HepG2 (cell line): ENCODE data around the gene KRTAP29-1. TPM values are rescaled to one million over a fixed set of nuclear protein-coding genes. Genes with fewer than 3 reads are reported as not detected.

ENCODE experiments used
- ATAC-seq: fragments of 200-7000 bp; cut with Tn5 transposase; 3 replicates; pipeline ENCODE4 v1.9.1; 2020; ENCODE audit warnings: mild to moderate bottlenecking, moderate library complexity
- BruUV-seq: library from RNA; stranded (reverse); fragments of 400-500 nt; replicated peaks from 2 replicates; lab custom pipeline; 2021; lab: Mats Ljungman, UMichigan
- CTCF ChIA-PET: fragments of 300-600 bp; formaldehyde crosslinking; extraction: SDS; loops from one replicate; lab custom pipeline; 2021; ENCODE audit warnings: low total read pairs, inconsistent platforms, low intra/inter-chr PET ratio; lab: Yijun Ruan, JAX
- POLR2A ChIA-PET: fragments of 350-600 bp; sonication (Branson Sonifier 250); formaldehyde crosslinking; loops from one replicate; lab custom pipeline; 2020; ENCODE audit warnings: antibody characterized with exemption, inconsistent platforms; lab: Yijun Ruan, JAX
- DNase-seq: peaks from one replicate; pipeline ENCODE4 v3.0.0-alpha.2; 2015; ENCODE audit warnings: low spot score
- FAIRE-seq: peaks from 3 replicates; lab custom pipeline; 2011; peaks lifted over from hg19 to GRCh38; lab: Jason Lieb, UNC
- H2AFZ ChIP-seq: one replicate; pipeline ENCODE4 v1.6.1; 2011; ENCODE audit warnings: low read length, inconsistent platforms
- H3K27ac ChIP-seq: fragments of 300-600 bp; 3 replicates; pipeline ENCODE4 v1.8.0; 2011; ENCODE audit warnings: mixed run types, mild to moderate bottlenecking, mixed read lengths, low read length, inconsistent platforms; ENCODE audit not compliant: insufficient read depth; ENCODE audit errors: extremely low read length
- H3K27me3 ChIP-seq, 2 experiments: fragments of 200-600 bp in 1 of 2; 2 replicates in 1 of 2; 3 replicates in 1 of 2; pipeline versions ENCODE4 v1.6.0 to v1.8.0; 2011; ENCODE audit warnings: low read length in 2 of 2, mild to moderate bottlenecking in 2 of 2, moderate library complexity in 2 of 2, inconsistent platforms in 1 of 2; ENCODE audit not compliant: insufficient read depth in 2 of 2, control insufficient read depth in 1 of 2
- H3K36me3 ChIP-seq, 2 experiments: fragments of 200-600 bp in 1 of 2; replicated peaks in 1 of 2; 2 replicates in 1 of 2; 3 replicates in 1 of 2; pipeline versions ENCODE4 v1.5.1 to v1.8.0; 2011; ENCODE audit warnings: low read length in 2 of 2, inconsistent platforms in 1 of 2; ENCODE audit not compliant: insufficient read depth in 2 of 2, control insufficient read depth in 1 of 2
- H3K4me1 ChIP-seq: 2 replicates; pipeline ENCODE4 v1.5.1; 2012; ENCODE audit warnings: low read length, inconsistent platforms; ENCODE audit not compliant: insufficient read depth
- H3K4me2 ChIP-seq: 2 replicates; pipeline ENCODE4 v1.6.0; 2011; ENCODE audit warnings: low read depth, low read length, inconsistent platforms
- H3K4me3 ChIP-seq, 3 experiments: fragments of 200-600 bp in 1 of 3; sonication (generic), shearing (Covaris generic) in 1 of 3; replicated peaks in 1 of 3; 2 replicates each; pipeline ENCODE4 v1.5.1; 2011 to 2016; ENCODE audit warnings: low read length in 3 of 3, inconsistent platforms in 2 of 3, low read depth in 2 of 3, mild to moderate bottlenecking in 2 of 3, control low read depth in 1 of 3, mixed read lengths in 1 of 3; ENCODE audit not compliant: insufficient read depth in 1 of 3
- H3K79me2 ChIP-seq: one replicate; pipeline ENCODE4 v1.6.1; 2011; ENCODE audit warnings: low read length, inconsistent platforms; ENCODE audit not compliant: insufficient read depth
- H3K9ac ChIP-seq: 2 replicates; pipeline ENCODE4 v1.6.0; 2011; ENCODE audit warnings: mild to moderate bottlenecking, low read depth, low read length, inconsistent platforms; ENCODE audit not compliant: insufficient read depth
- H3K9me3 ChIP-seq: 2 replicates; pipeline ENCODE4 v1.5.1; 2012; ENCODE audit warnings: mild to moderate bottlenecking, low read length
- H4K20me1 ChIP-seq: 2 replicates; pipeline ENCODE4 v1.6.0; 2011; ENCODE audit warnings: inconsistent platforms, mild to moderate bottlenecking, low read length, moderate library complexity; ENCODE audit not compliant: insufficient read depth
- IRF9 ChIP-seq: sonication (generic); formaldehyde crosslinking; IDR thresholded peaks from 2 replicates; pipeline ENCODE4 v1.8.0; 2022; ENCODE audit warnings: missing genetic modification reagents, mild to moderate bottlenecking, borderline replicate concordance
- KLF13 ChIP-seq: sonication (generic); formaldehyde crosslinking; IDR thresholded peaks from 2 replicates; pipeline ENCODE4 v1.4.0; 2020; ENCODE audit warnings: mild to moderate bottlenecking, missing genetic modification reagents
- MAFK ChIP-seq, 2 experiments: IDR thresholded peaks in 1 of 2; conservative IDR thresholded peaks in 1 of 2; 2 replicates each; pipeline ENCODE4 v1.6.1; 2011; ENCODE audit warnings: improper control_type of control experiment in 2 of 2, low read length in 2 of 2
- MBD4 ChIP-seq: IDR thresholded peaks from 2 replicates; pipeline ENCODE4 v1.6.1; 2012; ENCODE audit warnings: low read length, inconsistent platforms, borderline replicate concordance
- MXD4 ChIP-seq: IDR thresholded peaks from 2 replicates; pipeline ENCODE4 v1.6.1; 2016; ENCODE audit warnings: mild to moderate bottlenecking, missing biosample characterization, missing genetic modification reagents
- MXI1 ChIP-seq: IDR thresholded peaks from 3 replicates; pipeline ENCODE4 v1.6.1; 2012; ENCODE audit warnings: low read depth, low read length, inconsistent platforms, borderline replicate concordance
- PHF21A ChIP-seq: sonication (generic); formaldehyde crosslinking; IDR thresholded peaks from 2 replicates; pipeline ENCODE4 v1.5.0; 2020; ENCODE audit warnings: mild to moderate bottlenecking, missing genetic modification reagents
- ZBTB8A ChIP-seq: sonication (generic); formaldehyde crosslinking; IDR thresholded peaks from 2 replicates; pipeline ENCODE4 v1.4.0; 2020; ENCODE audit warnings: mild to moderate bottlenecking, low read depth, missing genetic modification reagents, borderline replicate concordance
- ZNF235 ChIP-seq: sonication (generic); formaldehyde crosslinking; IDR thresholded peaks from 2 replicates; pipeline ENCODE4 v1.8.1; 2023; ENCODE audit warnings: mild to moderate bottlenecking, missing genetic modification reagents, borderline replicate concordance
- ZNF740 ChIP-seq: sonication (generic); formaldehyde crosslinking; IDR thresholded peaks from 2 replicates; pipeline ENCODE4 v1.4.0; 2020; ENCODE audit warnings: missing genetic modification reagents
- WGBS: methylation state at CpG from one replicate; pipeline ENCODE4 v1.1.6; 2017; ENCODE audit warnings: low lambda C conversion rate; 5-methylcytosine and 5-hydroxymethylcytosine counted together
- in situ Hi-C: cut with HindIII; loops from 2 replicates; pipeline ENCODE4 v1.10.0; 2017; ENCODE audit warnings: low pct_unique_long_range_greater_than_20kb; ENCODE audit not compliant: extremely low pct_ligation_motif_present
- intact Hi-C: fragments of 100-400 bp; cut with micrococcal nuclease; formaldehyde crosslinking; loops from one replicate; pipeline ENCODE4 v1.10.0; 2022; ENCODE audit not compliant: unreplicated experiment
- polyA plus RNA-seq, 8 experiments: library from polyadenylated mRNA; depleted of rRNA in 3 of 8; stranded (reverse) in 7 of 8; unstranded in 1 of 8; fragments of >200 nt; fragmentation: Illumina TruSeq in 4 of 8; extraction: Trizol in 4 of 8; gene quantifications; 2 replicates each; pipeline versions ENCODE4 v1.2.1 to v1.2.3, GENCODE V29; 2011 to 2016; ENCODE audit warnings: low read depth in 4 of 8, missing spikeins in 1 of 8, mixed read lengths in 1 of 8; ENCODE audit not compliant: insufficient read depth in 1 of 8
- total RNA-seq, 5 experiments: library from RNA; depleted of rRNA; stranded (reverse); fragments of >200 nt; fragmentation: Illumina TruSeq; extraction: Trizol; gene quantifications; 2 replicates each; pipeline ENCODE4 v1.2.3, GENCODE V29; 2016; ENCODE audit warnings: low read depth in 1 of 5
- TF ChIP-seq, protein P1 (sequence below), 2 experiments: sonication (generic) in 1 of 2; formaldehyde crosslinking in 1 of 2; IDR thresholded peaks; 2 replicates each; pipeline versions ENCODE4 v1.6.1 to v1.9.0; 2014 to 2022; ENCODE audit warnings: antibody characterized with exemption in 1 of 2, borderline replicate concordance in 1 of 2, inconsistent platforms in 1 of 2, low read depth in 1 of 2, missing genetic modification reagents in 1 of 2

Gene KRTAP29-1
- total and polyA plus RNA-seq, 2 of the 13 experiments (the other 11 are each of a cell fraction or from before 2014, with no cell fraction given) = not detected

DNA sequence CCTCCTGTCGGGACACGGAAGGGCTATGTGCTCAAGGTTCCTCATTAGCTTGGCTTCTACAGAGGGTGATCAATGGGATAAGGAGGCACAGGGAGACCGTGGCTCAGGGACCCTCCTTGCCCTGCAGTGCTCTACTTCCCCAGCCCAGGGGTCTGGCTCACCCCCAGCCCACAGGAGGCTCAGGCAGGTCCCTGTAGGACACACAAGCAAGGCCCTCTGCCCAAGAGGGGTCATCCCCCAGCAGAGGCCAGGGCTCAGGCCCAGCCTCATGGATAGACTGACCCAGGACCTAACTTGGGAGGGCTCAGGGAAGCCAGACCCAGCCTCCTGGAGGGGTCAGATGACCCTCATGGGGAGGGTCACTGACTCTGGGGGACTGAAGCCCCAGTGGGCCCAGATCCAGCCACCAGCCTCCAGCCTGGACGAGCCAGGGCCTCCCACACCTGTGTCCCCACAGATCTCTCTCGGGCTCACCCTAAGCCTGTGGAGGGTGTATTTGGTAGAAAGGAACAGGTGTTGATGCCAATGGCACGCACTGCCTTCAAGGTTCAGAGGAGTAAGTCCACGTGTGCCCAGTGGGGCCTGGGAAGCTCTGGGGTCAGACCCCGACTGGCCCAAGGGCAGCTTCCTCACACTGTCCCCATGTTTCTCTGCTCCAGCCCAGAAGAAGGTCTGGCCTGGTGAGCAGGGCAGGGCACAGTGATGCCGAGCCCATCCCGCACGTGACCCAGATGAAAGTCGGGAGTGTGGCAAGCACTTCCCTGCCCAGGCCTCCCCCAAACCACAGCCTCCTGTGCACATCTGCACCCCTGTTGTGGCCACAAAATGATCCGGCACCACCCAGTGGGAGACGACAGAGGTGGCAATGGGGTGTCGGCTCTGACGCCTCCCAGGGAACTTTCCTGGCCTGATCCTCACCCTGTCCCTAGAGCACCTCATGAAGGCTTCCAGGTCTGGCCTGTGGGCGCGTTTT, 23.8 kb upstream of the KRTAP29-1 start:
- in situ Hi-C loops = no loop called here
- H3K4me2 ChIP-seq = no peak overlapping the region
- no peaks in the 10 kb centered on the region for H4K20me1 ChIP-seq
- intact Hi-C loops = no loop called here
- TF ChIP-seq PHF21A (CRISPR knock-in tag) (no peak), KLF13 (CRISPR knock-in tag) (no peak), MXI1 (no peak), IRF9 (CRISPR knock-in tag) (no peak), ZNF235 (no peak), MXD4 (CRISPR knock-in tag) (no peak), MBD4 (no peak), ZBTB8A (no peak), ZNF740 (CRISPR knock-in tag) (no peak), MAFK (conservative IDR thresholded peaks at IDR 0.05 in 1 of 2, IDR thresholded peaks at IDR 0.05 in 1 of 2; ENCODE audit: low read length in 2 of 2) (no peak)
- TF ChIP-seq, protein P1, sequence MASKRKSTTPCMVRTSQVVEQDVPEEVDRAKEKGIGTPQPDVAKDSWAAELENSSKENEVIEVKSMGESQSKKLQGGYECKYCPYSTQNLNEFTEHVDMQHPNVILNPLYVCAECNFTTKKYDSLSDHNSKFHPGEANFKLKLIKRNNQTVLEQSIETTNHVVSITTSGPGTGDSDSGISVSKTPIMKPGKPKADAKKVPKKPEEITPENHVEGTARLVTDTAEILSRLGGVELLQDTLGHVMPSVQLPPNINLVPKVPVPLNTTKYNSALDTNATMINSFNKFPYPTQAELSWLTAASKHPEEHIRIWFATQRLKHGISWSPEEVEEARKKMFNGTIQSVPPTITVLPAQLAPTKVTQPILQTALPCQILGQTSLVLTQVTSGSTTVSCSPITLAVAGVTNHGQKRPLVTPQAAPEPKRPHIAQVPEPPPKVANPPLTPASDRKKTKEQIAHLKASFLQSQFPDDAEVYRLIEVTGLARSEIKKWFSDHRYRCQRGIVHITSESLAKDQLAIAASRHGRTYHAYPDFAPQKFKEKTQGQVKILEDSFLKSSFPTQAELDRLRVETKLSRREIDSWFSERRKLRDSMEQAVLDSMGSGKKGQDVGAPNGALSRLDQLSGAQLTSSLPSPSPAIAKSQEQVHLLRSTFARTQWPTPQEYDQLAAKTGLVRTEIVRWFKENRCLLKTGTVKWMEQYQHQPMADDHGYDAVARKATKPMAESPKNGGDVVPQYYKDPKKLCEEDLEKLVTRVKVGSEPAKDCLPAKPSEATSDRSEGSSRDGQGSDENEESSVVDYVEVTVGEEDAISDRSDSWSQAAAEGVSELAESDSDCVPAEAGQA (IDR thresholded peaks at IDR 0.05; ENCODE audit: low read depth) = no peak
- TF ChIP-seq, protein P1 (CRISPR knock-in tag; IDR thresholded peaks at IDR 0.05; ENCODE audit: borderline replicate concordance) = no peak
- BruUV-seq = no TSS peak
- no peaks in the 10 kb centered on the region for H3K4me1 ChIP-seq
- no peak overlapping the region for H3K27ac ChIP-seq
- H3K4me3 ChIP-seq = no peak overlapping the region
- ATAC-seq (no peak), DNase-seq (no peak), FAIRE-seq (no peak)
- peaks cover 0 to 5% of the 10 kb centered on the region in 2 experiments; a peak in 1 of 5 replicates for H3K27me3 ChIP-seq
- no peak overlapping the region for H2AFZ ChIP-seq
- POLR2A ChIA-PET = no interaction called here
- no peaks in the 10 kb centered on the region for H3K9me3 ChIP-seq
- H3K79me2 ChIP-seq = no peaks in the 10 kb centered on the region
- 36% methylated on average over 18 of the region's 18 CpGs for WGBS
- CTCF ChIA-PET = no interaction called here
- no peak overlapping the region for H3K9ac ChIP-seq
- H3K36me3 ChIP-seq = no peaks in the 10 kb centered on the region
